Neural progenitor cell (in vitro differentiated cells): ENCODE measurements around the gene CSNK2A3. TPM values are rescaled to one million over a fixed set of nuclear protein-coding genes. Genes with fewer than 3 reads are reported as not detected.

Source experiments
- DNase-seq: peaks from one replicate; pipeline ENCODE4 v3.0.0-alpha.2; 2016; ENCODE audit warnings: low spot score
- H2AFZ ChIP-seq: fragments of 200-600 bp; sonication (generic); replicated peaks from 2 replicates; pipeline ENCODE4 v1.6.1; 2016; ENCODE audit warnings: antibody characterized with exemption
- H3F3A ChIP-seq: fragments of 200-600 bp; sonication (generic); 2 replicates; pipeline ENCODE4 v1.6.1; 2016; ENCODE audit warnings: antibody characterized with exemption, low read depth
- H3K27ac ChIP-seq: fragments of 200-600 bp; sonication (generic); 2 replicates; pipeline ENCODE4 v1.5.1; 2016; ENCODE audit warnings: mild to moderate bottlenecking
- H3K27me3 ChIP-seq: fragments of 200-600 bp; sonication (generic); 2 replicates; pipeline ENCODE4 v1.6.1; 2016; ENCODE audit warnings: mild to moderate bottlenecking, moderate library complexity
- H3K36me3 ChIP-seq: fragments of 200-600 bp; sonication (generic); 2 replicates; pipeline ENCODE4 v1.5.1; 2016
- H3K4me1 ChIP-seq: fragments of 200-600 bp; sonication (generic); 2 replicates; pipeline ENCODE4 v1.6.1; 2016; ENCODE audit warnings: mixed run types
- H3K4me2 ChIP-seq: fragments of 200-600 bp; sonication (generic); 2 replicates; pipeline ENCODE4 v1.6.1; 2016
- H3K4me3 ChIP-seq: fragments of 200-600 bp; sonication (generic); 2 replicates; pipeline ENCODE4 v1.5.1; 2016
- H3K79me2 ChIP-seq: fragments of 200-600 bp; sonication (generic); 2 replicates; pipeline ENCODE4 v1.6.1; 2016; ENCODE audit warnings: low read depth
- H3K9ac ChIP-seq: fragments of 200-600 bp; sonication (generic); 2 replicates; pipeline ENCODE4 v1.6.1; 2016
- H3K9me3 ChIP-seq: fragments of 200-600 bp; sonication (generic); 2 replicates; pipeline ENCODE4 v1.5.1; 2016; ENCODE audit warnings: low read depth
- H4K20me1 ChIP-seq: fragments of 200-600 bp; sonication (generic); 2 replicates; pipeline ENCODE4 v1.6.1; 2016; ENCODE audit warnings: low read depth
- H3K27ac Mint-ChIP-seq: 3 replicates; pipeline ENCODE4 v1.8.0; 2021; ENCODE audit warnings: mixed read lengths
- H3K27me3 Mint-ChIP-seq: 2 replicates; pipeline ENCODE4 v1.8.0; 2022; ENCODE audit warnings: low read depth, mild to moderate bottlenecking, inconsistent platforms, moderate library complexity, mixed read lengths; ENCODE audit not compliant: insufficient read depth
- H3K36me3 Mint-ChIP-seq: 3 replicates; pipeline ENCODE4 v1.8.0; 2021; ENCODE audit warnings: mixed read lengths
- H3K4me1 Mint-ChIP-seq: 3 replicates; pipeline ENCODE4 v1.8.0; 2021; ENCODE audit warnings: mixed read lengths
- H3K4me3 Mint-ChIP-seq: 3 replicates; pipeline ENCODE4 v1.8.0; 2021; ENCODE audit warnings: mild to moderate bottlenecking, moderate library complexity, mixed read lengths
- H3K9me3 Mint-ChIP-seq: 3 replicates; pipeline ENCODE4 v1.8.0; 2020; ENCODE audit warnings: mixed read lengths
- CTCF ChIP-seq: fragments of 200-600 bp; sonication (generic); IDR thresholded peaks from 2 replicates; pipeline ENCODE4 v1.5.1; 2017; ENCODE audit warnings: antibody characterized with exemption, mild to moderate bottlenecking
- EZH2 ChIP-seq: fragments of 200-600 bp; sonication (generic); IDR thresholded peaks from 2 replicates; pipeline ENCODE4 v1.6.1; 2017; ENCODE audit warnings: antibody characterized with exemption, mild to moderate bottlenecking, moderate library complexity
- EZH2phosphoT487 ChIP-seq: fragments of 200-600 bp; sonication (generic); IDR thresholded peaks from 2 replicates; pipeline ENCODE4 v1.6.1; 2017; ENCODE audit warnings: antibody characterized with exemption
- total RNA-seq: library from RNA; depleted of rRNA; stranded (reverse); fragments of >200 nt; gene quantifications from 2 replicates; pipeline ENCODE4 v1.2.3, GENCODE V29; 2015; ENCODE audit warnings: low replicate concordance

CSNK2A3 gene
- total RNA-seq, 1 donor from 2014 or later: 5.9 TPM

DNA sequence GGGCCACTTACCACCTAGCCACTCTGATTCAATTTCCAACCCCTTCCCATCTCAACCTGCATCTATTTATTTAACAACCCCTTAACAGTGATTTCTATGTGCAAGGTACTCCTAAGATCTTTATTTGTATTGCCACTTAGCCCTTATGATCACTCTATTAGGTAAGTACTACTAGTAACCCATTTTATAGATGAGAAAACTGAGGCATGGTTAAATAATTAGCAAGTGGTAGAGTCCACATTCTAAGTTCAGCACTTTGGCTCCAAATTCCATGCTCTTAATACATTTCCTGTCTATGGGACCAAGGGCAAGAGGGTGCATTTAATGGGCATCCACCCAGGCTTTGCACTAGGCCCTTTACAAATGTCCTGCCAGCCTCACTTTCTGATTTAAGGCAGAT is 38.1 kb upstream of the CSNK2A3 start:
- Histone ChIP-seq H3F3A (peaks cover 8% of the 10 kb centered on the region), H3K4me1 (peaks cover 11% of the 10 kb centered on the region), H3K9ac (no peak overlapping the region), H3K4me2 (no peak overlapping the region), H3K79me2 (no peaks in the 10 kb centered on the region), H3K9me3 (no peaks in the 10 kb centered on the region), H3K4me3 (no peak overlapping the region), H3K27me3 (no peaks in the 10 kb centered on the region), H3K27ac (no peak overlapping the region), H3K36me3 (no peaks in the 10 kb centered on the region), H2AFZ (no peak overlapping the region), H4K20me1 (no peaks in the 10 kb centered on the region)
- DNase-seq: no peak
- H3K4me1 Mint-ChIP-seq: peaks cover 27% of the 10 kb centered on the region
- TF ChIP-seq EZH2: no peak
- no peak for TF ChIP-seq CTCF
- TF ChIP-seq EZH2phosphoT487: no peak
- peaks cover 5% of the 10 kb centered on the region for H3K27me3 Mint-ChIP-seq
- H3K4me3 Mint-ChIP-seq: no peak overlapping the region
- H3K36me3 Mint-ChIP-seq: no peaks in the 10 kb centered on the region
- peaks cover 2% of the 10 kb centered on the region for H3K9me3 Mint-ChIP-seq
- H3K27ac Mint-ChIP-seq: no peak overlapping the region

GRCh38 chr11:11390068-11390771 is 37.2 kb upstream of the CSNK2A3 start:
- H2AFZ ChIP-seq: no peak overlapping the region
- H3K4me3 Mint-ChIP-seq: no peak overlapping the region
- H4K20me1 ChIP-seq: no peaks in the 10 kb centered on the region
- no peak overlapping the region for H3K4me2 ChIP-seq
- no peak for DNase-seq
- peaks cover 8% of the 10 kb centered on the region for H3F3A ChIP-seq
- H3K9me3 ChIP-seq: no peaks in the 10 kb centered on the region
- H3K9me3 Mint-ChIP-seq: peaks cover 2% of the 10 kb centered on the region
- no peak overlapping the region for H3K27ac ChIP-seq
- no peaks in the 10 kb centered on the region for H3K36me3 Mint-ChIP-seq
- no peak overlapping the region for H3K9ac ChIP-seq
- H3K36me3 ChIP-seq: no peaks in the 10 kb centered on the region
- no peak overlapping the region for H3K4me3 ChIP-seq
- H3K4me1 ChIP-seq: peaks cover 11% of the 10 kb centered on the region
- H3K27me3 Mint-ChIP-seq: peaks cover 6% of the 10 kb centered on the region
- TF ChIP-seq EZH2phosphoT487: no peak
- TF ChIP-seq EZH2: no peak
- TF ChIP-seq CTCF: no peak
- H3K27ac Mint-ChIP-seq: no peak overlapping the region
- peaks cover 21% of the 10 kb centered on the region for H3K4me1 Mint-ChIP-seq
- no peaks in the 10 kb centered on the region for H3K27me3 ChIP-seq
- no peaks in the 10 kb centered on the region for H3K79me2 ChIP-seq

DNA sequence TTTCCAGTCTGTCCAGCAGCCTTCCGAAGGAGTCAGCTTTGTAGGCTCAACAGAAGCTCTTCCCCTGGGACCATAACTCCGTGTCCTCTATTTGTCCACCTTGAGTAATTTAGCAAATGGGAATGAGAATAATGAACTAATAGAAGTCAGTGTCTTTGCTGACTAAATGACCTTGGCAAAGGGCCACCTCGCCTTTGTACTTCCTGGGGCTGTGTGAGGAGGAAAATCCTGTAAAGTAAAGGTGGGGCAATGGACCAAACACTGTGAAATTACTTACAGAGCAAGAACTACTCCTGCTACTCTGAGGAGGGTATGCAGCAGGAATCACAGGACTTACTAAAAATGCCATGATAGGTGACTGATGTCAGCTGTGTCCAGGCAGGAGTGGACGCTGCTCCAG is 36.2 kb upstream of the CSNK2A3 start:
- DNase-seq: no peak
- Histone ChIP-seq H3K4me1 (peaks cover 11% of the 10 kb centered on the region), H3K79me2 (no peaks in the 10 kb centered on the region), H3K27ac (no peak overlapping the region), H4K20me1 (no peaks in the 10 kb centered on the region), H3F3A (peaks cover 8% of the 10 kb centered on the region), H3K4me2 (no peak overlapping the region), H3K9ac (no peak overlapping the region), H2AFZ (no peak overlapping the region), H3K36me3 (no peaks in the 10 kb centered on the region), H3K27me3 (no peaks in the 10 kb centered on the region), H3K4me3 (no peak overlapping the region), H3K9me3 (no peaks in the 10 kb centered on the region)
- no peak for TF ChIP-seq EZH2
- no peak for TF ChIP-seq EZH2phosphoT487
- no peak for TF ChIP-seq CTCF
- peak overlapping the region; percentile 7 for H3K27ac Mint-ChIP-seq
- peaks cover 6% of the 10 kb centered on the region for H3K27me3 Mint-ChIP-seq
- no peak overlapping the region for H3K4me3 Mint-ChIP-seq
- H3K9me3 Mint-ChIP-seq: peaks cover 2% of the 10 kb centered on the region
- peaks cover 14% of the 10 kb centered on the region for H3K4me1 Mint-ChIP-seq
- no peaks in the 10 kb centered on the region for H3K36me3 Mint-ChIP-seq
